MCF 10A (cell line): ENCODE measurements around the gene PRKN. TPM values are rescaled to one million over a fixed set of nuclear protein-coding genes. Genes with fewer than 3 reads are reported as not detected.

Experiments used
- BruUV-seq: library from RNA; stranded (reverse); fragments of 400-500 nt; replicated peaks from 2 replicates; lab custom pipeline; 2021; lab: Mats Ljungman, UMichigan
- CTCF ChIA-PET: fragments of 300-600 bp; sonication (Branson Sonifier 250); formaldehyde crosslinking; extraction: SDS; loops from one replicate; lab custom pipeline; 2021; ENCODE audit warnings: antibody characterized with exemption, inconsistent platforms; lab: Yijun Ruan, JAX
- POLR2A ChIA-PET: fragments of 300-600, 350-650 bp; sonication (Branson Sonifier 250); formaldehyde crosslinking; extraction: SDS; loops from one replicate; lab custom pipeline; 2020; ENCODE audit warnings: antibody characterized with exemption, inconsistent platforms; lab: Yijun Ruan, JAX
- DNase-seq: peaks from one replicate; pipeline ENCODE4 v3.0.0-alpha.2; 2018; ENCODE audit not compliant: unreplicated experiment
- H3K27ac Mint-ChIP-seq: one replicate; pipeline ENCODE4 v1.8.0; 2022; ENCODE audit warnings: mild to moderate bottlenecking, low read depth, mixed read lengths; ENCODE audit not compliant: unreplicated experiment
- H3K27me3 Mint-ChIP-seq: one replicate; pipeline ENCODE4 v1.8.0; 2022; ENCODE audit warnings: mixed read lengths; ENCODE audit not compliant: insufficient read depth, unreplicated experiment
- H3K36me3 Mint-ChIP-seq: one replicate; pipeline ENCODE4 v1.8.0; 2022; ENCODE audit warnings: mild to moderate bottlenecking, moderate library complexity, mixed read lengths; ENCODE audit not compliant: insufficient read depth, unreplicated experiment
- H3K4me1 Mint-ChIP-seq: one replicate; pipeline ENCODE4 v1.8.0; 2022; ENCODE audit warnings: mixed read lengths; ENCODE audit not compliant: insufficient read depth, unreplicated experiment
- H3K4me3 Mint-ChIP-seq: one replicate; pipeline ENCODE4 v1.8.0; 2022; ENCODE audit warnings: mild to moderate bottlenecking, moderate library complexity, mixed read lengths; ENCODE audit not compliant: unreplicated experiment
- H3K9me3 Mint-ChIP-seq: one replicate; pipeline ENCODE4 v1.8.0; 2022; ENCODE audit warnings: mixed read lengths; ENCODE audit not compliant: unreplicated experiment
- CTCF ChIP-seq: fragments of 200-600 bp; IDR thresholded peaks from one replicate; pipeline ENCODE4 v1.8.0; 2022; ENCODE audit warnings: antibody characterized with exemption, mild to moderate bottlenecking; ENCODE audit not compliant: unreplicated experiment
- intact Hi-C: fragments of 100-400 bp; cut with micrococcal nuclease; formaldehyde crosslinking; loops from 2 replicates; pipeline ENCODE4 v1.14.1; 2022
- total RNA-seq: library from RNA; stranded (reverse); gene quantifications from 2 replicates; pipeline ENCODE4 v1.2.3, GENCODE V29; 2022

The PRKN gene
- total RNA-seq, 1 experiment from 2014 or later, result 2.5 TPM

GRCh38 chr6:161440299-161440698 lies 1287.3 kb downstream of the PRKN start:
- peaks cover 8% of the 10 kb centered on the region for H3K4me1 Mint-ChIP-seq
- no peak overlapping the region for H3K27ac Mint-ChIP-seq
- no peaks in the 10 kb centered on the region for H3K9me3 Mint-ChIP-seq
- DNase-seq, result no peak
- H3K36me3 Mint-ChIP-seq, result no peaks in the 10 kb centered on the region
- H3K4me3 Mint-ChIP-seq, result no peak overlapping the region
- no peak for TF ChIP-seq CTCF
- ChIA-PET CTCF (interaction anchor here (0.7 to 3.9 kb wide), 4 partner anchors 17 to 178 kb away, joined by 3 to 28 read pairs (median 9); no protein-coding TSS in a partner anchor), POLR2A (interaction anchor here (1.0 to 2.0 kb wide), 3 partner anchors 34 to 46 kb away, joined by 3 to 20 read pairs (median 5); no protein-coding TSS in a partner anchor)
- H3K27me3 Mint-ChIP-seq, result no peaks in the 10 kb centered on the region
- intact Hi-C loops, result no loop called here
- BruUV-seq, result no TSS peak

- DNase-seq, result peak; percentile 97
- Mint-ChIP-seq H3K27ac (peak overlapping the region; percentile 53), H3K4me3 (peak overlapping the region; percentile 40), H3K36me3 (no peaks in the 10 kb centered on the region), H3K9me3 (no peaks in the 10 kb centered on the region), H3K4me1 (peaks cover 18% of the 10 kb centered on the region), H3K27me3 (no peaks in the 10 kb centered on the region)
- no TSS peak for BruUV-seq
- ChIA-PET POLR2A (interaction anchor here (0.7 to 2.2 kb wide), 6 partner anchors 26 to 449 kb away, joined by 3 to 20 read pairs (median 3); no protein-coding TSS in a partner anchor), CTCF (interaction anchor here (0.5 to 3.9 kb wide), 13 partner anchors 14 to 688 kb away, joined by 3 to 28 read pairs (median 4); no protein-coding TSS in a partner anchor)
- intact Hi-C loops, result no loop called here
- TF ChIP-seq CTCF, result no peak
Measured at GRCh38 chr6:161439093-161439492, 1288.5 kb downstream of the PRKN start.

GRCh38 chr6:161438430-161439030 lies 1289.0 kb downstream of the PRKN start:
- intact Hi-C loops, result no loop called here
- CTCF ChIA-PET, result interaction anchor here (0.8 to 3.9 kb wide), 10 partner anchors 14 to 484 kb away, joined by 3 to 28 read pairs (median 6); no protein-coding TSS in a partner anchor
- BruUV-seq, result no TSS peak
- peak overlapping the region; percentile 53 for H3K27ac Mint-ChIP-seq
- no peak for DNase-seq
- no peaks in the 10 kb centered on the region for H3K9me3 Mint-ChIP-seq
- peaks cover 20% of the 10 kb centered on the region for H3K4me1 Mint-ChIP-seq
- H3K27me3 Mint-ChIP-seq, result no peaks in the 10 kb centered on the region
- H3K4me3 Mint-ChIP-seq, result peak overlapping the region; percentile 40
- no peak for TF ChIP-seq CTCF
- POLR2A ChIA-PET, result interaction anchor here (0.7 to 2.2 kb wide), 7 partner anchors 20 to 1418 kb away, joined by 3 to 20 read pairs (median 3); no protein-coding TSS in a partner anchor
- H3K36me3 Mint-ChIP-seq, result no peaks in the 10 kb centered on the region

- no peak for DNase-seq
- no peak for TF ChIP-seq CTCF
- CTCF ChIA-PET, result interaction anchor here (0.6 to 3.9 kb wide), 9 partner anchors 11 to 485 kb away, joined by 3 to 28 read pairs (median 5); no protein-coding TSS in a partner anchor
- Mint-ChIP-seq H3K4me3 (no peak overlapping the region), H3K9me3 (no peaks in the 10 kb centered on the region), H3K4me1 (peaks cover 20% of the 10 kb centered on the region), H3K27ac (no peak overlapping the region), H3K27me3 (no peaks in the 10 kb centered on the region), H3K36me3 (no peaks in the 10 kb centered on the region)
- no TSS peak for BruUV-seq
- POLR2A ChIA-PET, result interaction anchor here (0.6 to 2.2 kb wide), 4 partner anchors 19 to 1419 kb away, joined by 3 to 9 read pairs (median 4); no protein-coding TSS in a partner anchor
- intact Hi-C loops, result no loop called here
Measured at GRCh38 chr6:161437851-161438250, 1289.7 kb downstream of the PRKN start.
